ENCODE results near the gene FGF3. TPM values are rescaled to one million over a fixed set of nuclear protein-coding genes. Genes with fewer than 3 reads are reported as not detected.

FGF3 gene
- total and polyA plus RNA-seq, 8 donors: not detected

- intact Hi-C loops (cut with DNase I; ENCODE audit: low total_unique reads): no loop called here
- no peaks in the 10 kb centered on the region for H3K9me3 ChIP-seq
- no peak for DNase-seq
These were observed 48.1 kb upstream of the FGF3 start for GRCh38 chr11:69867076-69868005.

GRCh38 chr11:69866648-69867047, 47.4 kb upstream of the FGF3 start:
- WGBS, 5 donors: 78 to 93% (median 82%) methylated on average over 3 of the region's 3 CpGs

More at GRCh38 chr11:69867076-69868005, 48.1 kb upstream of the FGF3 start:
- peaks cover 0 to 71% (median 15%) of the 10 kb centered on the region in 3 donors for H3K27me3 ChIP-seq
- H3K4me1 ChIP-seq: no peaks in the 10 kb centered on the region
- H3K27ac ChIP-seq: no peak overlapping the region
- H3K36me3 ChIP-seq: no peaks in the 10 kb centered on the region
- H3K4me3 ChIP-seq: no peak overlapping the region
- TF ChIP-seq POLR2AphosphoS5 (IDR thresholded peaks at IDR 0.05): no peak
- TF ChIP-seq CTCF (IDR thresholded peaks at IDR 0.05): no peak
- TF ChIP-seq POLR2A (IDR thresholded peaks at IDR 0.05): no peak
- no peak for TF ChIP-seq EP300 (IDR thresholded peaks at IDR 0.05)
- WGBS, 5 donors: 78 to 82% (median 81%) methylated on average over 22 to 30 of the region's 30 CpGs

GRCh38 chr11:69865707-69866106, 46.5 kb upstream of the FGF3 start:
- 65 to 81% (median 70%) methylated on average over 4 to 5 of the region's 5 CpGs for WGBS, 5 donors
- intact Hi-C loops (cut with DNase I; ENCODE audit: low total_unique reads): no loop called here
- Histone ChIP-seq H3K27ac (no peak overlapping the region), H3K27me3 (peaks cover 0 to 87% (median 15%) of the 10 kb centered on the region in 3 donors), H3K4me3 (no peak overlapping the region), H3K36me3 (no peaks in the 10 kb centered on the region), H3K9me3 (no peaks in the 10 kb centered on the region), H3K4me1 (no peaks in the 10 kb centered on the region)
- TF ChIP-seq EP300 (IDR thresholded peaks at IDR 0.05) (no peak), CTCF (IDR thresholded peaks at IDR 0.05) (no peak), POLR2A (IDR thresholded peaks at IDR 0.05) (no peak), POLR2AphosphoS5 (IDR thresholded peaks at IDR 0.05) (no peak)
- DNase-seq: no peak

More at GRCh38 chr11:69866648-69867047, 47.4 kb upstream of the FGF3 start:
- Histone ChIP-seq H3K36me3 (no peaks in the 10 kb centered on the region), H3K4me3 (no peak overlapping the region), H3K27ac (no peak overlapping the region), H3K27me3 (peaks cover 0 to 78% (median 15%) of the 10 kb centered on the region in 3 donors), H3K4me1 (no peaks in the 10 kb centered on the region), H3K9me3 (no peaks in the 10 kb centered on the region)
- intact Hi-C loops (cut with DNase I; ENCODE audit: low total_unique reads): no loop called here
- no peak for TF ChIP-seq EP300 (IDR thresholded peaks at IDR 0.05)
- TF ChIP-seq POLR2AphosphoS5 (IDR thresholded peaks at IDR 0.05): no peak
- no peak for TF ChIP-seq POLR2A (IDR thresholded peaks at IDR 0.05)
- TF ChIP-seq CTCF (IDR thresholded peaks at IDR 0.05): no peak
- DNase-seq: no peak

GRCh38 chr11:69864686-69865661, 45.8 kb upstream of the FGF3 start:
- Histone ChIP-seq H3K9me3 (no peaks in the 10 kb centered on the region), H3K4me1 (no peaks in the 10 kb centered on the region), H3K4me3 (no peak overlapping the region), H3K27me3 (peaks cover 0 to 95% (median 15%) of the 10 kb centered on the region in 3 donors), H3K36me3 (no peaks in the 10 kb centered on the region), H3K27ac (no peak overlapping the region)
- DNase-seq: no peak
- TF ChIP-seq POLR2AphosphoS5 (IDR thresholded peaks at IDR 0.05) (no peak), EP300 (IDR thresholded peaks at IDR 0.05) (no peak), CTCF (IDR thresholded peaks at IDR 0.05) (no peak), POLR2A (IDR thresholded peaks at IDR 0.05) (no peak)
- intact Hi-C loops (cut with DNase I; ENCODE audit: low total_unique reads): no loop called here
- 66 to 72% (median 71%) methylated on average over 22 to 27 of the region's 27 CpGs for WGBS, 5 donors

Data from stomach (tissue), 9 donors.